Breast epithelium (tissue), 4 donors: ENCODE measurements around the gene ZNF341. TPM values are rescaled to one million over a fixed set of nuclear protein-coding genes. Genes with fewer than 3 reads are reported as not detected.

Experiments
- DNase-seq, 2 donors: peaks; one replicate each; pipeline ENCODE4 v3.0.0-alpha.2; 2019; ENCODE audit warnings: low spot score in 2 of 2
- H3K27ac ChIP-seq, 2 donors: fragments of 200-600 bp; sonication (generic) in 1 of 2; one replicate each; pipeline ENCODE4 v1.5.1; 2016 to 2019; ENCODE audit warnings: mild to moderate bottlenecking in 1 of 2
- H3K27me3 ChIP-seq, 2 donors: fragments of 200-600 bp; sonication (generic) in 1 of 2; one replicate each; pipeline versions ENCODE4 v1.5.1 to v1.6.0; 2017 to 2019; ENCODE audit warnings: control low read depth in 1 of 2, mild to moderate bottlenecking in 1 of 2
- H3K36me3 ChIP-seq: fragments of 200-600 bp; one replicate; pipeline ENCODE4 v1.5.1; 2019
- H3K4me1 ChIP-seq, 2 donors: fragments of 200-600 bp; sonication (generic); one replicate each; pipeline ENCODE4 v1.5.1; 2016 to 2019; ENCODE audit warnings: control low read depth in 1 of 2
- H3K4me3 ChIP-seq, 3 donors: fragments of 200-600 bp; sonication (generic); 1 replicate in 2 of 3; 2 replicates in 1 of 3; pipeline ENCODE4 v1.5.1; 2016 to 2019; ENCODE audit warnings: mild to moderate bottlenecking in 3 of 3, moderate library complexity in 2 of 3
- H3K9me3 ChIP-seq, 2 donors: fragments of 200-600 bp; sonication (generic) in 1 of 2; one replicate each; pipeline ENCODE4 v1.5.1; 2016 to 2019; ENCODE audit warnings: control low read depth in 1 of 2
- CTCF ChIP-seq, 3 donors: fragments of 450-650 bp; IDR thresholded peaks; one replicate each; pipeline ENCODE4 v1.5.1; 2016 to 2017; ENCODE audit warnings: antibody characterized with exemption in 3 of 3, mild to moderate bottlenecking in 3 of 3, moderate library complexity in 3 of 3
- POLR2A ChIP-seq: fragments of 450-650 bp; IDR thresholded peaks from one replicate; pipeline ENCODE4 v1.6.1; 2016; ENCODE audit warnings: antibody characterized with exemption, mild to moderate bottlenecking, moderate library complexity
- POLR2AphosphoS5 ChIP-seq, 3 donors: sonication (generic); formaldehyde crosslinking; IDR thresholded peaks; one replicate each; pipeline ENCODE4 v1.6.1; 2017; ENCODE audit warnings: antibody characterized with exemption in 3 of 3
- intact Hi-C: fragments of 100-400 bp; cut with DNase I; formaldehyde crosslinking; loops from one replicate; pipeline ENCODE4 v1.15.1; 2023; ENCODE audit warnings: low total_unique reads
- total RNA-seq, 3 donors: library from RNA; depleted of rRNA; stranded (reverse); fragments of >200 nt; gene quantifications; one replicate each; pipeline ENCODE4 v1.1.0, GENCODE V29; 2016

ZNF341 gene
- total RNA-seq, 3 donors from 2014 or later: 1.8 to 3.3 (median 2.5) TPM

GRCh38 chr20:33761698-33762250, 30.0 kb downstream of the ZNF341 start:
- no peak for DNase-seq
- TF ChIP-seq POLR2AphosphoS5 (IDR thresholded peaks at IDR 0.05): no peak
- TF ChIP-seq POLR2A: no peak
- no peak for TF ChIP-seq CTCF (IDR thresholded peaks at IDR 0.05)
- H3K36me3 ChIP-seq: no peaks in the 10 kb centered on the region

GRCh38 chr20:33765099-33765498, 33.3 kb downstream of the ZNF341 start:
- no peak for DNase-seq
- Histone ChIP-seq H3K4me3 (no peak overlapping the region), H3K4me1 (no peaks in the 10 kb centered on the region), H3K27ac (no peak overlapping the region), H3K36me3 (no peaks in the 10 kb centered on the region), H3K27me3 (no peaks in the 10 kb centered on the region), H3K9me3 (no peaks in the 10 kb centered on the region)
- no peak for TF ChIP-seq CTCF (IDR thresholded peaks at IDR 0.05)
- no peak for TF ChIP-seq POLR2AphosphoS5 (IDR thresholded peaks at IDR 0.05)
- no peak for TF ChIP-seq POLR2A
- intact Hi-C loops: loop anchor here (2.0 kb wide), 1 partner anchor 44 kb away; no protein-coding TSS in a partner anchor

More at GRCh38 chr20:33761698-33762250, 30.0 kb downstream of the ZNF341 start:
- Histone ChIP-seq H3K4me3 (no peak overlapping the region), H3K27ac (no peak overlapping the region), H3K9me3 (peaks cover 6 to 9% of the 10 kb centered on the region in 2 donors), H3K4me1 (no peaks in the 10 kb centered on the region), H3K27me3 (no peaks in the 10 kb centered on the region)
- intact Hi-C loops: no loop called here

- H3K4me1 ChIP-seq: no peaks in the 10 kb centered on the region
- no peaks in the 10 kb centered on the region for H3K9me3 ChIP-seq
- intact Hi-C loops: loop anchor here (2.0 kb wide), 1 partner anchor 43 kb away; no protein-coding TSS in a partner anchor
- no peak overlapping the region for H3K27ac ChIP-seq
- H3K4me3 ChIP-seq: no peak overlapping the region
- no peaks in the 10 kb centered on the region for H3K27me3 ChIP-seq
- no peaks in the 10 kb centered on the region for H3K36me3 ChIP-seq
- DNase-seq: no peak
- TF ChIP-seq CTCF (IDR thresholded peaks at IDR 0.05) (no peak), POLR2AphosphoS5 (IDR thresholded peaks at IDR 0.05) (no peak), POLR2A (no peak)
Measured at GRCh38 chr20:33765592-33765991, 33.8 kb downstream of the ZNF341 start.

GRCh38 chr20:33766686-33767085, 34.9 kb downstream of the ZNF341 start:
- H3K36me3 ChIP-seq: no peaks in the 10 kb centered on the region
- TF ChIP-seq CTCF (IDR thresholded peaks at IDR 0.05): no peak
- no peak for TF ChIP-seq POLR2AphosphoS5 (IDR thresholded peaks at IDR 0.05)
- no peak for TF ChIP-seq POLR2A
- no peak overlapping the region for H3K27ac ChIP-seq
- no peaks in the 10 kb centered on the region for H3K27me3 ChIP-seq
- no peaks in the 10 kb centered on the region for H3K4me1 ChIP-seq
- H3K4me3 ChIP-seq: no peak overlapping the region
- H3K9me3 ChIP-seq: no peaks in the 10 kb centered on the region
- intact Hi-C loops: no loop called here
- DNase-seq: no peak

GRCh38 chr20:33767777-33768138, 36.0 kb downstream of the ZNF341 start:
- H3K4me3 ChIP-seq: no peak overlapping the region
- H3K36me3 ChIP-seq: no peaks in the 10 kb centered on the region
- intact Hi-C loops: no loop called here

More at GRCh38 chr20:33767777-33768138, 36.0 kb downstream of the ZNF341 start:
- TF ChIP-seq POLR2A (no peak), POLR2AphosphoS5 (IDR thresholded peaks at IDR 0.05) (no peak), CTCF (IDR thresholded peaks at IDR 0.05) (no peak)
- Histone ChIP-seq H3K9me3 (no peaks in the 10 kb centered on the region), H3K4me1 (no peaks in the 10 kb centered on the region), H3K27me3 (no peaks in the 10 kb centered on the region), H3K27ac (no peak overlapping the region)
- no peak for DNase-seq
